ENCODE measurements around the gene POLR1G.

POLR1G gene

GRCh38 chr19:45382426-45382825 lies 24.0 kb upstream of the POLR1G start:
- TF ChIP-seq CTCF (IDR thresholded peaks at IDR 0.05): no peak

- TF ChIP-seq CTCF (IDR thresholded peaks at IDR 0.05): no peak
Observed at GRCh38 chr19:45385392-45386221, 20.8 kb upstream of the POLR1G start.

- TF ChIP-seq CTCF (IDR thresholded peaks at IDR 0.05): no peak
Observed at GRCh38 chr19:45391346-45391745, 15.1 kb upstream of the POLR1G start.

- no peak for TF ChIP-seq CTCF (IDR thresholded peaks at IDR 0.05)
Observed at GRCh38 chr19:45391871-45392665, 14.4 kb upstream of the POLR1G start.

- no peak for TF ChIP-seq CTCF (IDR thresholded peaks at IDR 0.05)
Observed at GRCh38 chr19:45395821-45396617, 10.4 kb upstream of the POLR1G start.

GRCh38 chr19:45400192-45400591 lies 6.3 kb upstream of the POLR1G start:
- no peak for TF ChIP-seq CTCF (IDR thresholded peaks at IDR 0.05)

GRCh38 chr19:45401815-45402214 lies 4.6 kb upstream of the POLR1G start:
- no peak for TF ChIP-seq CTCF (IDR thresholded peaks at IDR 0.05)

Data from LNCAP (cell line).